Chondrocyte (in vitro differentiated cells): ENCODE data around the gene AKT3. TPM values are rescaled to one million over a fixed set of nuclear protein-coding genes. Genes with fewer than 3 reads are reported as not detected.

Experiments used
- DNase-seq: peaks from one replicate; pipeline ENCODE4 v3.0.0; 2021; ENCODE audit warnings: mixed read lengths, low spot score
- H3K27ac Mint-ChIP-seq: one replicate; pipeline ENCODE4 v1.8.0; 2021; ENCODE audit warnings: mild to moderate bottlenecking, moderate library complexity, mixed read lengths; ENCODE audit not compliant: unreplicated experiment
- H3K27me3 Mint-ChIP-seq: 2 replicates; pipeline ENCODE4 v1.8.0; 2021; ENCODE audit warnings: low read depth, mixed read lengths
- H3K36me3 Mint-ChIP-seq: 2 replicates; pipeline ENCODE4 v1.8.0; 2021; ENCODE audit warnings: low read depth, mixed read lengths
- H3K4me1 Mint-ChIP-seq: 2 replicates; pipeline ENCODE4 v1.8.0; 2021; ENCODE audit warnings: low read depth, mild to moderate bottlenecking, mixed read lengths
- H3K4me3 Mint-ChIP-seq: one replicate; pipeline ENCODE4 v1.8.0; 2021; ENCODE audit warnings: mild to moderate bottlenecking, moderate library complexity, mixed read lengths; ENCODE audit not compliant: unreplicated experiment
- H3K9me3 Mint-ChIP-seq: 2 replicates; pipeline ENCODE4 v1.8.0; 2021; ENCODE audit warnings: low read depth, mixed read lengths
- total RNA-seq: library from RNA; stranded (reverse); gene quantifications from 3 replicates; pipeline ENCODE4 v1.2.1, GENCODE V29; 2021
- TF ChIP-seq, protein P1 (sequence below): fragments of 200-600 bp; sonication (generic); IDR thresholded peaks from 2 replicates; pipeline ENCODE4 v1.5.0; 2021; ENCODE audit warnings: antibody characterized with exemption, mild to moderate bottlenecking, moderate library complexity

Gene AKT3
- total RNA-seq, 1 donor from 2014 or later, result 111 TPM

DNA sequence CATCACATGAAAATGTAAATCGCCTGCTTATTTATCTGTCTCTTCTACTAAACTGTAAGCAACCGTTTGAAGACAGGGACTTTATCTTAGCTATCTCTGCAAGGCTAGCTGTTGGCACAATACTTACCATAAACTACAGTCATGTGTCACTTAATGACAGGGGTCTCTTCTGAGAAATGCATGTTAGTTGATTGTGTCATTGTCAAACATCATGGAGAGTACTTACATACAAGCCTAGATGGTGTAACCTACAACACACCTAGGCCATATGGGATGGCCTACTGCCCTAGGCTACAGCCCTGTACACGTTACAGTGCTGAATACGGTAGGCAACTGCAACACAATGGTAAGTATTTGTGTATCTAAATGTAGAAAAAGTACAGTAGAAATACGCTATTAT lies 326.3 kb downstream of the AKT3 start:
- peaks cover 3% of the 10 kb centered on the region for H3K36me3 Mint-ChIP-seq
- TF ChIP-seq, protein P1, sequence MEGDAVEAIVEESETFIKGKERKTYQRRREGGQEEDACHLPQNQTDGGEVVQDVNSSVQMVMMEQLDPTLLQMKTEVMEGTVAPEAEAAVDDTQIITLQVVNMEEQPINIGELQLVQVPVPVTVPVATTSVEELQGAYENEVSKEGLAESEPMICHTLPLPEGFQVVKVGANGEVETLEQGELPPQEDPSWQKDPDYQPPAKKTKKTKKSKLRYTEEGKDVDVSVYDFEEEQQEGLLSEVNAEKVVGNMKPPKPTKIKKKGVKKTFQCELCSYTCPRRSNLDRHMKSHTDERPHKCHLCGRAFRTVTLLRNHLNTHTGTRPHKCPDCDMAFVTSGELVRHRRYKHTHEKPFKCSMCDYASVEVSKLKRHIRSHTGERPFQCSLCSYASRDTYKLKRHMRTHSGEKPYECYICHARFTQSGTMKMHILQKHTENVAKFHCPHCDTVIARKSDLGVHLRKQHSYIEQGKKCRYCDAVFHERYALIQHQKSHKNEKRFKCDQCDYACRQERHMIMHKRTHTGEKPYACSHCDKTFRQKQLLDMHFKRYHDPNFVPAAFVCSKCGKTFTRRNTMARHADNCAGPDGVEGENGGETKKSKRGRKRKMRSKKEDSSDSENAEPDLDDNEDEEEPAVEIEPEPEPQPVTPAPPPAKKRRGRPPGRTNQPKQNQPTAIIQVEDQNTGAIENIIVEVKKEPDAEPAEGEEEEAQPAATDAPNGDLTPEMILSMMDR, result no peak
- no peak overlapping the region for H3K27ac Mint-ChIP-seq
- DNase-seq, result no peak
- peaks cover 3% of the 10 kb centered on the region for H3K9me3 Mint-ChIP-seq
- peaks cover 30% of the 10 kb centered on the region for H3K4me1 Mint-ChIP-seq
- no peaks in the 10 kb centered on the region for H3K27me3 Mint-ChIP-seq
- no peak overlapping the region for H3K4me3 Mint-ChIP-seq

DNA sequence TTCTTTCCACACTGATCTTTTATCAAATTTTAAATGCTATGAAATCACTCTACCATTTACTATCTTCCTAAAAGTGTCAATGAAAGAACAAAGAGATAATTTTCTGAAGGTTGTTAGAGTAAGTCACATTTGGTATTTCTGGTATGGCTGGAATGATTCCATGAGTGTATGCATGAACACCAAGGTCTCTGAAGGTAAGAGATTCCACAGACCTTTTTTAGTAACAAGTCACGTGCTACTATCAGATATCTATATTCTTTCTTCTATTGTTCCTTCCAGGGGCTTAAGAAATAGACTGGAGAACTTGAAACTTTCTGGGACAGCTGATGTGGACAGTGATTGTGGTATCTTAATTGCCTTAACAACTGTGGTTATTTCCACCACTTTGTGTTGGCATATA lies 329.2 kb downstream of the AKT3 start:
- no peak for DNase-seq
- peaks cover 16% of the 10 kb centered on the region for H3K9me3 Mint-ChIP-seq
- H3K4me1 Mint-ChIP-seq, result peaks cover 27% of the 10 kb centered on the region
- H3K27me3 Mint-ChIP-seq, result no peaks in the 10 kb centered on the region
- H3K36me3 Mint-ChIP-seq, result peaks cover 7% of the 10 kb centered on the region
- TF ChIP-seq, protein P1, result no peak
- no peak overlapping the region for H3K4me3 Mint-ChIP-seq
- H3K27ac Mint-ChIP-seq, result no peak overlapping the region

DNA sequence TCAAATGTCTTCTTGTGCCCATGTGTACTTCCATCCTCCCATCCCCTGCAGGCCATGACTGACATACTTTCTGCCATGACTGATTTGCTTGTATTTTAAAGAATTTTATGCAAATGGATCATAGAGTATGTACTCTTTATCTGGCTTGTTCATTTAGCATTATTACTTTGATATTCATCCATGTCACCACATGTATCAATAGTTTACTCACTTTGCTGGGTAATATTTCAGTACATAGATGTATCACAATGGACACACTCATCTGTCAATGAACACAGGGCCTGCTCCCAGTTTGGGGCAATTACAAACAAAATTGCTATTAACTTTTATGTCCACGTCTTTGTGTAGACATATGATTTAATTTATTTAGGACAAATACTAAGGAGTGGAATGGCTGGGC lies 335.1 kb downstream of the AKT3 start:
- Mint-ChIP-seq H3K27me3 (no peaks in the 10 kb centered on the region), H3K36me3 (peaks cover 26% of the 10 kb centered on the region), H3K4me3 (no peak overlapping the region), H3K4me1 (peaks cover 14% of the 10 kb centered on the region), H3K27ac (no peak overlapping the region), H3K9me3 (peaks cover 16% of the 10 kb centered on the region)
- no peak for DNase-seq
- TF ChIP-seq, protein P1, result no peak

GRCh38 chr1:243513726-243514491 lies 336.1 kb downstream of the AKT3 start:
- no peak for DNase-seq
- TF ChIP-seq, protein P1, result no peak
- H3K4me1 Mint-ChIP-seq, result peaks cover 14% of the 10 kb centered on the region
- no peaks in the 10 kb centered on the region for H3K27me3 Mint-ChIP-seq
- H3K36me3 Mint-ChIP-seq, result peaks cover 26% of the 10 kb centered on the region
- H3K9me3 Mint-ChIP-seq, result peaks cover 16% of the 10 kb centered on the region
- H3K4me3 Mint-ChIP-seq, result no peak overlapping the region
- H3K27ac Mint-ChIP-seq, result no peak overlapping the region

GRCh38 chr1:243510928-243511327 lies 339.1 kb downstream of the AKT3 start:
- no peak for DNase-seq
- Mint-ChIP-seq H3K36me3 (peaks cover 23% of the 10 kb centered on the region), H3K4me1 (peaks cover 16% of the 10 kb centered on the region), H3K9me3 (peaks cover 1% of the 10 kb centered on the region), H3K27me3 (no peaks in the 10 kb centered on the region), H3K27ac (no peak overlapping the region), H3K4me3 (no peak overlapping the region)
- TF ChIP-seq, protein P1, result no peak
